ENCODE data around the gene CWC27. TPM values are rescaled to one million over a fixed set of nuclear protein-coding genes. Genes with fewer than 3 reads are reported as not detected.

Gene CWC27
- total and polyA plus RNA-seq, 9 of the 15 experiments (the other 6 are each of a cell fraction or from before 2014, with no cell fraction given), result 19.7 to 49.3 (median 38.3) TPM

GRCh38 chr5:64768358-64769312 is at the start of gene CWC27, which contains the start of gene SREK1IP1 (continued):
- TF ChIP-seq CHD7 (IDR thresholded peaks at IDR 0.05; ENCODE audit: low read depth, low read length), result no peak
- peak; percentile 43; the same call in 1 of the 2 replicates for TF ChIP-seq NR2C1 (IDR thresholded peaks at IDR 0.05)
- peak; percentile 42; the same call in 1 of the 2 replicates for TF ChIP-seq NR2C1 (tag; IDR thresholded peaks at IDR 0.05)
- TF ChIP-seq TEAD1 (CRISPR knock-in tag; IDR thresholded peaks at IDR 0.05), result peak; percentile 28 to 33; a peak in 1 of 4 replicates
- TF ChIP-seq TAL1 (IDR thresholded peaks at IDR 0.05), result peak; percentile 38; the same call in 1 of the 2 replicates
- peak; percentile 89 for TF ChIP-seq DIDO1 (tag; IDR thresholded peaks at IDR 0.05; ENCODE audit: low read depth)
- TF ChIP-seq ZNF184 (CRISPR knock-in tag; IDR thresholded peaks at IDR 0.05), result no peak
- no peak for TF ChIP-seq KAT8 (IDR thresholded peaks at IDR 0.05; ENCODE audit: low read depth)
- TF ChIP-seq TCF7L2 (IDR thresholded peaks at IDR 0.05; ENCODE audit: low read depth, low read length), result peak; percentile 90
- peak; percentile 95 for TF ChIP-seq JUND (IDR thresholded peaks at IDR 0.05; ENCODE audit: borderline replicate concordance, low read depth, low read length)
- peak; percentile 53; the same call in 1 of the 3 replicates for TF ChIP-seq JUND (tag; IDR thresholded peaks at IDR 0.05; ENCODE audit: borderline replicate concordance, low read depth, low read length)
- no peak; the same call in 1 of the 2 replicates for TF ChIP-seq LCOR (CRISPR knock-in tag; IDR thresholded peaks at IDR 0.05)
- 0 out of 2 replicates have a peak, but pooled peaks have one; percentile 6 for TF ChIP-seq ZNF830 (CRISPR knock-in tag; IDR thresholded peaks at IDR 0.05)
- TF ChIP-seq DACH1 (IDR thresholded peaks at IDR 0.05; ENCODE audit: partially characterized antibody), result no peak
- no peak for TF ChIP-seq HIVEP1 (CRISPR knock-in tag; IDR thresholded peaks at IDR 0.05)
- no peak for TF ChIP-seq GTF2B (IDR thresholded peaks at IDR 0.05; ENCODE audit: extremely low read depth, insufficient read length)
- peak; percentile 41; the same call in 1 of the 2 replicates for TF ChIP-seq ZSCAN29 (IDR thresholded peaks at IDR 0.05)

All from K562 (cell line).